Measurements from ENCODE around the gene NRP2.
A peak's percentile ranks its signal among the peaks of the same experiment; 100 is the strongest.

Gene NRP2

GRCh38 chr2:205733648-205734047 lies 51.3 kb downstream of the NRP2 start:
- no peak for ATAC-seq

DNA sequence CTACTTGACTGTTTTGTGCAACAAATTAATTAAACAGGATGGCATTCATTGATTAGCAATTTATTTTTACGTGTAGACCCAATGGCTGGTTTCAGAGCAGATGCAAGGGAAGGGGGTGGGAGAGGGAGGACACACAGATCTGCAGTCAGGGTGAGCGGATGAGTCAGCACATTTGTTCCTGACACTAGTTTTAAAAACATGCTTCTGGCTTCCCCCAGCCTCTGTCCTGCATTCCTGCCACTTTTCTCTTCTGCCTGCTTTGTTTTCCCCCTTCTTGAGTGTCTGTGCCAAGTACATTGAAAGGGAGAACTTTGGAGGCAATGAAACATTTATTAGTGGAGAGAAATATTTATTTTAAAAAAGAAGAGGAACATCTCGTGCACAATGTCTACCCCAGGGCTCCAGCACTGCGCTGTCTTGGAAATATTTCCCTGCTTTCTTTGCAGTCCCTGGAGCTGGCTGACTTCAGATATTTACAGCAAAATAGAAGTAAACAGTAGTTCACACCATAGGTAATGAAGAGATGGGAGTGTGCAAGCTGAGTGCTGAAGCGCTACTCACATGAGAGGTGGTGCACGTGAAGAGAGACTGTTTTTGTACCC lies 52.2 kb downstream of the NRP2 start:
- ATAC-seq = peak; percentile 95
- TF ChIP-seq ESRRG (CRISPR knock-in tag; IDR thresholded peaks at IDR 0.05) (no peak), SNAI2 (CRISPR knock-in tag; IDR thresholded peaks at IDR 0.05) (no peak), RARB (CRISPR knock-in tag; IDR thresholded peaks at IDR 0.05) (no peak), ZNF8 (CRISPR knock-in tag; IDR thresholded peaks at IDR 0.05) (no peak), ZFP30 (CRISPR knock-in tag; IDR thresholded peaks at IDR 0.05) (no peak), ZNF70 (CRISPR knock-in tag; IDR thresholded peaks at IDR 0.05) (no peak), TOX (CRISPR knock-in tag; IDR thresholded peaks at IDR 0.05; ENCODE audit: borderline replicate concordance) (no peak), POU6F1 (CRISPR knock-in tag; IDR thresholded peaks at IDR 0.05; ENCODE audit: borderline replicate concordance, low read depth) (no peak), TCF4 (CRISPR knock-in tag; IDR thresholded peaks at IDR 0.05; ENCODE audit: borderline replicate concordance) (no peak), BACH2 (CRISPR knock-in tag; IDR thresholded peaks at IDR 0.05; ENCODE audit: borderline replicate concordance) (no peak), OSR1 (CRISPR knock-in tag; IDR thresholded peaks at IDR 0.05) (no peak), GLIS3 (CRISPR knock-in tag; IDR thresholded peaks at IDR 0.05) (no peak), TSHZ2 (CRISPR knock-in tag; IDR thresholded peaks at IDR 0.05) (no peak), ZC3H10 (CRISPR knock-in tag; IDR thresholded peaks at IDR 0.05) (no peak), CSDC2 (CRISPR knock-in tag; IDR thresholded peaks at IDR 0.05) (no peak), CREB5 (CRISPR knock-in tag; IDR thresholded peaks at IDR 0.05; ENCODE audit: low read depth) (no peak), ISL1 (CRISPR knock-in tag; IDR thresholded peaks at IDR 0.05) (no peak)

More at GRCh38 chr2:205733648-205734047, 51.3 kb downstream of the NRP2 start:
- no peak for TF ChIP-seq ZFP3 (CRISPR knock-in tag; IDR thresholded peaks at IDR 0.05)
- no peak for TF ChIP-seq TOX (CRISPR knock-in tag; IDR thresholded peaks at IDR 0.05; ENCODE audit: borderline replicate concordance)
- TF ChIP-seq ZNF565 (CRISPR knock-in tag; conservative IDR thresholded peaks at IDR 0.05; ENCODE audit: low read depth) = no peak
- TF ChIP-seq ARNTL (CRISPR knock-in tag; IDR thresholded peaks at IDR 0.05; ENCODE audit: borderline replicate concordance, low read depth) = no peak
- TF ChIP-seq PATZ1 (CRISPR knock-in tag; IDR thresholded peaks at IDR 0.05; ENCODE audit: borderline replicate concordance) = no peak
- no peak for TF ChIP-seq CSDC2 (CRISPR knock-in tag; IDR thresholded peaks at IDR 0.05)

DNA sequence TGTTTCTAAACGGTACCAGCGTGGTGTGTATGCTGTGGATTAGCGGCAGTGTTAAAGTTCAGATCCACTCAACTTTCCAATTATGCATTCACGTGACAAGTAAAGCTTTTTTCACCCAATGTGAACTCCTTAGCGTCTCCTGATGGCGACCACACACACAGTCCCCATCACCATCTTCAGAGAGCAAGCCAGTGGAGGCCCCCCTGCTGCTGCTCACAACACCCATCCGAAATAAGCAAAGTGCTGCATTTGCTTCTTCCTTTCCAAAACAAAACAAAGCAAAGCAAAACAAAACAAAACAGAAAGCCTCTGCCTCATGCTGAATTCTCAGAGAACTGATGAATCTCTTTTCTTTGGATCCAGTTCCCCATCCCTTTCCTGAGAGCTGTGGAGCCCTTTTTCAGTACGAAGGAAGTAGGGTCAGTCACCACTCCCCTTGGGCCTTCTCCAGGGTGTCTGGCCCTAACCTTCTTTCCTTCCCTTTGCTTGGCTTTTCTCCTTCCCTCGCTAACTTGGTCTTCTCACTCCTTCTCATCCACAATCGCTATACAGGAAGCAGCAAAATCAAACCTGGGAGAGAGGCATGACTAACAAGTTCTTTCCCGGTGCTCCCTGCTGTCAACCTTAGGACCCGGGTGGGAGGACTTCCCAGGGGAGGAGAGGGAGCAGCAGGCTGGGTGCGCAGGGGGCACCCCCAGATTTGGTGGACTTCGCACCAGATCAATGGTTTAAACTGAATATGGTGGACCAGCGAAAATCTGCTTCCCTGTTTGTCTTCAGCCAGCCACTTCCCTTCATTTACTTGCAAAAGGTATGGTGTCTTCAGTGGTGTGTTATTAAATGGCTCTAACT lies 56.0 kb downstream of the NRP2 start:
- no peak for ATAC-seq
- TF ChIP-seq CSDC2 (CRISPR knock-in tag; IDR thresholded peaks at IDR 0.05) (no peak), ZNF565 (CRISPR knock-in tag; conservative IDR thresholded peaks at IDR 0.05; ENCODE audit: low read depth) (no peak), RARB (CRISPR knock-in tag; IDR thresholded peaks at IDR 0.05) (no peak), PPARA (CRISPR knock-in tag; IDR thresholded peaks at IDR 0.05; ENCODE audit: borderline replicate concordance) (no peak), ARNTL (CRISPR knock-in tag; IDR thresholded peaks at IDR 0.05; ENCODE audit: borderline replicate concordance, low read depth) (no peak), OSR1 (CRISPR knock-in tag; IDR thresholded peaks at IDR 0.05) (no peak), TCF4 (CRISPR knock-in tag; IDR thresholded peaks at IDR 0.05; ENCODE audit: borderline replicate concordance) (no peak), TOX (CRISPR knock-in tag; IDR thresholded peaks at IDR 0.05; ENCODE audit: borderline replicate concordance) (no peak), ZFP30 (CRISPR knock-in tag; IDR thresholded peaks at IDR 0.05) (no peak), ISL1 (CRISPR knock-in tag; IDR thresholded peaks at IDR 0.05) (no peak), ZNF70 (CRISPR knock-in tag; IDR thresholded peaks at IDR 0.05) (no peak), CREB5 (CRISPR knock-in tag; IDR thresholded peaks at IDR 0.05; ENCODE audit: low read depth) (no peak), SNAI2 (CRISPR knock-in tag; IDR thresholded peaks at IDR 0.05) (no peak), GLIS3 (CRISPR knock-in tag; IDR thresholded peaks at IDR 0.05) (no peak), ZFP3 (CRISPR knock-in tag; IDR thresholded peaks at IDR 0.05) (no peak), PATZ1 (CRISPR knock-in tag; IDR thresholded peaks at IDR 0.05; ENCODE audit: borderline replicate concordance) (no peak), ZNF8 (CRISPR knock-in tag; IDR thresholded peaks at IDR 0.05) (no peak)
